OCI-LY7 (cell line): ENCODE data around the gene ALDH1B1. TPM values are rescaled to one million over a fixed set of nuclear protein-coding genes. Genes with fewer than 3 reads are reported as not detected.

ENCODE experiments used
- BruUV-seq: library from RNA; stranded (reverse); fragments of 400-500 nt; replicated peaks from 2 replicates; lab custom pipeline; 2021; lab: Mats Ljungman, UMichigan
- CTCF ChIA-PET: fragments of 300-600 bp; sonication (Branson Sonifier 250); formaldehyde crosslinking; loops from one replicate; lab custom pipeline; 2022; ENCODE audit warnings: antibody characterized with exemption; ENCODE audit not compliant: unreplicated experiment; lab: Charles Lee
- POLR2A ChIA-PET: fragments of 300-600 bp; sonication (Branson Sonifier 250); formaldehyde crosslinking; loops from one replicate; lab custom pipeline; 2022; ENCODE audit warnings: antibody characterized with exemption; lab: Charles Lee
- DNase-seq: peaks from one replicate; pipeline ENCODE4 v3.0.0-alpha.2; 2015; ENCODE audit warnings: low spot score
- H2AFZ ChIP-seq: fragments of 200-600 bp; sonication (generic), shearing (Covaris generic); 2 replicates; pipeline ENCODE4 v1.6.1; 2014; ENCODE audit warnings: mild to moderate bottlenecking, antibody characterized with exemption, low read length, moderate library complexity
- H3K27ac ChIP-seq: fragments of 200-600 bp; sonication (generic); 2 replicates; pipeline ENCODE4 v1.5.1; 2014; ENCODE audit warnings: mixed run types, low read depth, mild to moderate bottlenecking, moderate library complexity, low read length, inconsistent platforms; ENCODE audit not compliant: poor library complexity, severe bottlenecking
- H3K36me3 ChIP-seq: fragments of 200-600 bp; sonication (generic); 2 replicates; pipeline ENCODE4 v1.6.1; 2014; ENCODE audit warnings: mild to moderate bottlenecking, antibody characterized with exemption, low read length, moderate library complexity, mixed read lengths; ENCODE audit not compliant: insufficient read depth
- H3K4me1 ChIP-seq: fragments of 200-600 bp; sonication (generic); 2 replicates; pipeline ENCODE4 v1.5.1; 2014; ENCODE audit warnings: mild to moderate bottlenecking, low read length; ENCODE audit not compliant: insufficient read depth, poor library complexity, severe bottlenecking
- H3K4me2 ChIP-seq: fragments of 200-600 bp; sonication (generic); 2 replicates; pipeline ENCODE4 v1.6.1; 2014; ENCODE audit warnings: mild to moderate bottlenecking, low read length
- H3K4me3 ChIP-seq: fragments of 200-600 bp; sonication (generic); 2 replicates; pipeline ENCODE4 v1.5.1; 2014; ENCODE audit warnings: mild to moderate bottlenecking, low read depth, low read length; ENCODE audit not compliant: poor library complexity, severe bottlenecking
- H3K79me2 ChIP-seq: fragments of 200-600 bp; sonication (generic); 2 replicates; pipeline ENCODE4 v1.6.1; 2016; ENCODE audit warnings: low read depth, mild to moderate bottlenecking, low read length, moderate library complexity, mixed read lengths; ENCODE audit not compliant: insufficient read depth
- H3K9me2 ChIP-seq: fragments of 200-600 bp; sonication (generic); 2 replicates; pipeline ENCODE4 v1.6.1; 2016; ENCODE audit warnings: mild to moderate bottlenecking, low read length, mixed read lengths; ENCODE audit not compliant: insufficient read depth
- H3K9me3 ChIP-seq: fragments of 200-600 bp; sonication (generic); 2 replicates; pipeline ENCODE4 v1.6.1; 2014; ENCODE audit warnings: mild to moderate bottlenecking, mixed run types, low read length, mixed read lengths
- H4K20me1 ChIP-seq: fragments of 200-600 bp; sonication (generic); 2 replicates; pipeline ENCODE4 v1.6.1; 2014; ENCODE audit warnings: mild to moderate bottlenecking, antibody characterized with exemption, low read length, moderate library complexity, mixed read lengths; ENCODE audit not compliant: insufficient read depth
- CTCF ChIP-seq: fragments of 200-600 bp; sonication (generic); conservative IDR thresholded peaks from 2 replicates; pipeline ENCODE4 v1.5.1; 2014; ENCODE audit warnings: mild to moderate bottlenecking, antibody characterized with exemption, low read length, moderate library complexity, mixed read lengths
- EZH2phosphoT487 ChIP-seq: fragments of 200-600 bp; sonication (generic); IDR thresholded peaks from 2 replicates; pipeline ENCODE4 v1.6.1; 2018; ENCODE audit warnings: low read depth, borderline replicate concordance, mild to moderate bottlenecking, mixed run types, antibody characterized with exemption, low read length, moderate library complexity, mixed read lengths
- intact Hi-C: fragments of 100-400 bp; cut with micrococcal nuclease; formaldehyde crosslinking; loops from one replicate; pipeline ENCODE4 v1.10.0; 2022; ENCODE audit not compliant: unreplicated experiment
- total RNA-seq, 2 experiments: library from RNA; depleted of rRNA in 1 of 2; stranded (reverse); fragments of >200 nt in 1 of 2; shearing (Covaris generic) in 1 of 2; gene quantifications; 2 replicates each; pipeline ENCODE4 v1.2.3, GENCODE V29; 2014 to 2022

Gene ALDH1B1
- total RNA-seq, 2 experiments from 2014 or later: 0.32 to 8.6 TPM

- H2AFZ ChIP-seq: no peak overlapping the region
Observed at GRCh38 chr9:38440516-38440915, 48.0 kb downstream of the ALDH1B1 start.

GRCh38 chr9:38441347-38442085 is 49.0 kb downstream of the ALDH1B1 start:
- BruUV-seq: no TSS peak
- ChIA-PET CTCF (no interaction called here), POLR2A (no interaction called here)
- no peaks in the 10 kb centered on the region for H3K36me3 ChIP-seq
- no peaks in the 10 kb centered on the region for H3K4me1 ChIP-seq
- no peaks in the 10 kb centered on the region for H3K9me2 ChIP-seq
- H3K79me2 ChIP-seq: no peaks in the 10 kb centered on the region
- H4K20me1 ChIP-seq: no peaks in the 10 kb centered on the region
- TF ChIP-seq EZH2phosphoT487: no peak
- TF ChIP-seq CTCF: no peak
- H3K4me2 ChIP-seq: no peak overlapping the region
- H3K9me3 ChIP-seq: no peaks in the 10 kb centered on the region
- DNase-seq: no peak
- H3K4me3 ChIP-seq: no peak overlapping the region
- intact Hi-C loops: no loop called here
- H2AFZ ChIP-seq: no peak overlapping the region
- no peak overlapping the region for H3K27ac ChIP-seq

More at GRCh38 chr9:38440516-38440915, 48.0 kb downstream of the ALDH1B1 start:
- Histone ChIP-seq H3K27ac (no peak overlapping the region), H3K9me2 (no peaks in the 10 kb centered on the region), H3K79me2 (no peaks in the 10 kb centered on the region), H3K4me1 (no peaks in the 10 kb centered on the region), H3K4me2 (no peak overlapping the region), H3K36me3 (no peaks in the 10 kb centered on the region), H3K9me3 (no peaks in the 10 kb centered on the region), H4K20me1 (no peaks in the 10 kb centered on the region), H3K4me3 (no peak overlapping the region)
- no peak for DNase-seq
- intact Hi-C loops: no loop called here
- BruUV-seq: no TSS peak
- TF ChIP-seq CTCF (no peak), EZH2phosphoT487 (no peak)
- ChIA-PET CTCF (no interaction called here), POLR2A (no interaction called here)

GRCh38 chr9:38442473-38443096 is 50.1 kb downstream of the ALDH1B1 start:
- Histone ChIP-seq H3K9me2 (no peaks in the 10 kb centered on the region), H4K20me1 (no peaks in the 10 kb centered on the region), H3K4me2 (no peak overlapping the region), H2AFZ (no peak overlapping the region), H3K9me3 (no peaks in the 10 kb centered on the region), H3K36me3 (no peaks in the 10 kb centered on the region), H3K79me2 (no peaks in the 10 kb centered on the region), H3K4me3 (no peak overlapping the region), H3K27ac (no peak overlapping the region), H3K4me1 (no peaks in the 10 kb centered on the region)
- TF ChIP-seq CTCF (no peak), EZH2phosphoT487 (no peak)
- BruUV-seq: no TSS peak
- ChIA-PET CTCF (no interaction called here), POLR2A (no interaction called here)
- no peak for DNase-seq
- intact Hi-C loops: no loop called here
